Measurements from ENCODE around the gene TAF7L.
"Not testable (repeated sequence)": the region's sequence is repeated elsewhere in the genome, so short reads cannot be mapped to it uniquely, and the experiment has no call there.

The TAF7L gene, protein sequence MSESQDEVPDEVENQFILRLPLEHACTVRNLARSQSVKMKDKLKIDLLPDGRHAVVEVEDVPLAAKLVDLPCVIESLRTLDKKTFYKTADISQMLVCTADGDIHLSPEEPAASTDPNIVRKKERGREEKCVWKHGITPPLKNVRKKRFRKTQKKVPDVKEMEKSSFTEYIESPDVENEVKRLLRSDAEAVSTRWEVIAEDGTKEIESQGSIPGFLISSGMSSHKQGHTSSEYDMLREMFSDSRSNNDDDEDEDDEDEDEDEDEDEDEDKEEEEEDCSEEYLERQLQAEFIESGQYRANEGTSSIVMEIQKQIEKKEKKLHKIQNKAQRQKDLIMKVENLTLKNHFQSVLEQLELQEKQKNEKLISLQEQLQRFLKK

DNA sequence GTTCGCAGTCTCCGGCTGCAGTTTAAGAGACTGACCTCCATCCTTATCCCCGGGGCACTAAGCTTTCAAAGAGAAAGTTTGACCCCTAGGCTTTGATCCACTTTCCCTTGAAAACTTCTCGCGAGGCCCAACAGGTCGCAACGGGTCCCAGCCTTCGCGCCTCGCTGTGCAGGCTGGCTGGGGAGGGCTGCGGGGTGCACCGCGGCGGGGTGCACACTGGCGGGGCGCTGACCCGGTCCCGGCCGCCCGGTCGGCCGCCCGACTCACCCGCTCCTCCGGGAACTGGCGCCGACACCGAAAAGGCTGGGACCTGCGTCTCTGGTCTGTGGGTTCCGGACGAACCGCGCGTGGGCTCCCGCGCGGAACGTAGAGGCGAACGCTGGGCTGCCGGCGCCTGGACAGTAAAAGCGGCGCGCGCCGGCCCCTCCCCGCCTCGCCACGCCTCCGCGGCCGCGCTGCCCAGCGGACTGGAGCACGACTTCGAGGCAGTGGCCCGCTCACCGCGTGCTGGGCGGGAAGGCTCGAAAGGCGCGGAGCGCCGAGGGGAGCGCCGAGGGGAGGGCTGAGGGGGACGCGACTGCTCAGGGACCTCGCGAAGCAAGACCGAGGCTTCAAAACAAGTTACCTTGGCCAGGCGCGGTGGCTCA, at the start of gene TAF7L:
TAF7L (minus strand) TSS at position 378 of the 647 bp plus-strand sequence. CDS start 3,791 bp downstream, outside the sequence.
- Histone ChIP-seq H3K27ac (ENCODE audit: low read length) (no peak within 1 kb of the TSS), H3K36me3 (ENCODE audit: insufficient read depth, low read depth, low read length) (no peaks in the 10 kb centered on the region), H3K9ac (ENCODE audit: low read depth, low read length) (no peak within 1 kb of the TSS), H3K9me3 (ENCODE audit: insufficient read depth, low read depth, low read length) (no peaks in the 10 kb centered on the region), H3K4me1 (ENCODE audit: insufficient read depth, low read length) (no peaks in the 10 kb centered on the region), H3K27me3 (ENCODE audit: insufficient read depth, low read length) (peaks cover 13% of the 10 kb centered on the region; the same call in 1 of the 2 replicates), H3K4me3 (ENCODE audit: low read length) (no peak within 1 kb of the TSS)

DNA sequence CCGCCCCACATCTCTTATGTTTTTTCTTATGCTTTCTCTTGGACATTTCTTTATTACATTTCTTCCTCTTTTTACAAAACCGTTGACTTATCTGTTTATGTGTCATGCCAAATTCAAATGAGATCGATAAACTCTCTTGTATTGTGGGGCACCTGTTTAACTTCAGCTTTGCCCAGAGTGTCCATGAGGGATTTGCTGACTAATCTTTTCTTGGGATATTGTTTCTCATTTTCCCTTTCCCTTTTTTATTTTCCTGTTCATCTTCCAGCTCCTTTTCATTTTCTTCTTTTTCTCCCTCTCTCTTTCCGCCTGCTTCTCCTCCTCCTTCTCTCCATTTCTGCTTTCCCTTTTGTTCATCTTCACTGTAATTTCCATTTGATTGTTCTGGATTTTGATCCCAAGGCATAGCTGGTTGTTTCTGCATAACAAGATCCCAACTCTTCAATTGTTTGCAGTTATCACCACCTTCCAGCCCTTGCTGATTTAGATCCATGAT, 46.7 kb upstream of the TAF7L start:
- Histone ChIP-seq H3K9me3 (ENCODE audit: insufficient read depth, low read depth, low read length) (no peaks in the 10 kb centered on the region), H3K4me1 (ENCODE audit: insufficient read depth, low read length) (no peaks in the 10 kb centered on the region), H3K27ac (ENCODE audit: low read length) (no peak overlapping the region), H3K4me3 (ENCODE audit: low read length) (no peak overlapping the region), H3K27me3 (ENCODE audit: insufficient read depth, low read length) (no peaks in the 10 kb centered on the region), H3K9ac (ENCODE audit: low read depth, low read length) (no peak overlapping the region), H3K36me3 (ENCODE audit: insufficient read depth, low read depth, low read length) (no peaks in the 10 kb centered on the region)

DNA sequence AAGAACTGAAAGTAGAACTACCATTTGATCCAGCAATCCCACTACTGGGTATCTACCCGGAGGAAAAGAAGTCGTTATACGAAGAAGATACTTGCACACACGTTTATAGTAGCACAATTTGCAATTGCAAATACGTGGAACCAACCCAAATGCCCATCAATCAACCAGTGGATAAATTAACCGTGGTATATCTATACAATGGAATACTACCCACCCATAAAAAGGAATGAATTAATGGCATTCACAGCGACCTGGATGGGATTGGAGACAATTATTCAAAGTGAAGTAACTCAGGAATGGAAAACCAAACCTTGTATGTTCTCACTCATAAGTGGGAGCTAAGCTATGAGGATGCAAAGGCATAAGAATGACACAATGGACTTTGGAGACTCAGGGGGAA, 43.2 kb upstream of the TAF7L start:
- not testable (repeated sequence) for H3K9ac ChIP-seq (ENCODE audit: low read depth, low read length); H3K4me1 ChIP-seq (ENCODE audit: insufficient read depth, low read length); H3K27ac ChIP-seq (ENCODE audit: low read length); H3K27me3 ChIP-seq (ENCODE audit: insufficient read depth, low read length); H3K4me3 ChIP-seq (ENCODE audit: low read length); H3K36me3 ChIP-seq (ENCODE audit: insufficient read depth, low read depth, low read length); H3K9me3 ChIP-seq (ENCODE audit: insufficient read depth, low read depth, low read length)

DNA sequence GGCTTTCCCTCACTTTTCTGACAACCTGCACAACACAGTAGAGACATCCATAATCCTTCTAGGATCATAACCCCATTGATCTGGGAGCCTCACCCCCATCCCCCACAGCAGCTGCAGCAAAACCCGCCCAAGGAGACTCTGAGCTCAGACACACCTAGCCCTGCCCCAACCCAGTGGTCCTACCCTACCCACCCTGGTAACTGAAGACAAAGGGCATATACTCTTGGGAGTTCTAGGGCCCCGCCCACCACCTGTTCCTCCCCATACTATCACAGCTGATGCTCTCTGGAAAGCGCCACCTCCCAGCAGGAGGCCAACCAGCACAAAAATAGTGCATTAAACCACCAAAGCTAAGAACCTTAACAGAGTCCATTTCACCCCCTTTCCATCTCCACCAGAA, 35.5 kb upstream of the TAF7L start:
- not testable (repeated sequence) for H3K9me3 ChIP-seq (ENCODE audit: insufficient read depth, low read depth, low read length); H3K27me3 ChIP-seq (ENCODE audit: insufficient read depth, low read length); H3K4me1 ChIP-seq (ENCODE audit: insufficient read depth, low read length); H3K9ac ChIP-seq (ENCODE audit: low read depth, low read length); H3K4me3 ChIP-seq (ENCODE audit: low read length); H3K27ac ChIP-seq (ENCODE audit: low read length); H3K36me3 ChIP-seq (ENCODE audit: insufficient read depth, low read depth, low read length)

DNA sequence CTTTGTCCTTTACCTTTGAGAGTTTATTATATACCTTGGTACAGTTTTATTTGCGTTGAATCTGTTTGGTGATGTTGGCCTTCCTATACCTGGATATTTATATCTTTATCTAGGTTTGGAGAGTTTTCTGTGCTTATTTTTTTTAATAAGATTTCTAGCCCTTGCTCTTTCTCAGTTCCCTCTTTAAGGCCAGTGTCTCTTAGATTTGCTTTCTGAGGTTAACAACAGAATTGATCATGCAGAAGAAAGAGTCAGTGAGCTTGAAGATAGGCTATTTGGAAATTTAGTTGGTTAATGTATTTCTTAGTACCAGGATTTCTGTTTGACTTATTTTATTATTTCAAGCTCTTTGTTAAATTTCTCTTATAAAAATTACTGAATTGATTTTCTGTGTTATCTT, 12.7 kb upstream of the TAF7L start:
- no peak overlapping the region for H3K9ac ChIP-seq (ENCODE audit: low read depth, low read length)
- no peak overlapping the region for H3K4me3 ChIP-seq (ENCODE audit: low read length)
- H3K4me1 ChIP-seq (ENCODE audit: insufficient read depth, low read length), result no peaks in the 10 kb centered on the region
- H3K27ac ChIP-seq (ENCODE audit: low read length), result no peak overlapping the region
- no peaks in the 10 kb centered on the region for H3K36me3 ChIP-seq (ENCODE audit: insufficient read depth, low read depth, low read length)
- no peaks in the 10 kb centered on the region for H3K27me3 ChIP-seq (ENCODE audit: insufficient read depth, low read length)
- no peaks in the 10 kb centered on the region for H3K9me3 ChIP-seq (ENCODE audit: insufficient read depth, low read depth, low read length)

DNA sequence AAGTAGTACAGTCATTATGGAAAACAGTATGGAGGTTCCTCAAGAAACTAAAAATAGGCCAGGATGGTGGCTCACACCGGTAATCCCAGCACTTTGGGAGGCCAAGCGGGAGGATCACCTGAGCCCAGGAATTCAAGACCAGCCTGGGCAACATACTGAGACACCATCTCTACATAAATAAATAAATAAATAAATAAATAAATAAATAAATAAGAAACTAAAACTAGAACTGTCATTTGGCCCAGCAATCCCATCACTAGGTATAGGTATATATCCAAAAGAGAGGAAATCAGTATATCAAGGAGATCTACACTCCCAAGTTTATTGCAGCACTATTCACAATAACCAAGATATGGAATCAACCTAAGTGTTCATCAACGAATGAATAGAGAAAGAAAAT, 4.5 kb upstream of the TAF7L start:
- H3K36me3 ChIP-seq (ENCODE audit: insufficient read depth, low read depth, low read length); H3K4me3 ChIP-seq (ENCODE audit: low read length); H3K4me1 ChIP-seq (ENCODE audit: insufficient read depth, low read length): not testable (repeated sequence)

DNA sequence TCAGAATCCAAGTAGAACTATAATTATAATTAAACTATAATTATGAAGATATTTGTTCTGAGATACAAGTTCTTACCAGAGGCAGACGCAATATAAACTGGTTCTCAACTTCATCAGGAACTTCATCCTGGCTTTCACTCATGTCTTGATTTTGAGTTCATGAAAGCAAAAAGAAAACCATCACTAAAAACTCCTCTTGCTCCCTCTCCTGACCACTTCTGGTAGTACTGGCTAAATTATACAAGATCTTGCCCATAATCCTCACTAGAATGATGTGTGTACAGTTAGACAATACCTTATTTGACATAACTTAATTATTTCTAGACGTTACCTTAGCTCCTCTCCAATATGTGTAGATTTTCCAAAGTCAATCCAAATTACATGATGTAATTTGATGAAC, 3.7 kb downstream of the TAF7L start:
- no peaks in the 10 kb centered on the region for H3K9me3 ChIP-seq (ENCODE audit: insufficient read depth, low read depth, low read length)
- no peaks in the 10 kb centered on the region for H3K36me3 ChIP-seq (ENCODE audit: insufficient read depth, low read depth, low read length)
- peaks cover 13% of the 10 kb centered on the region; the same call in 1 of the 2 replicates for H3K27me3 ChIP-seq (ENCODE audit: insufficient read depth, low read length)
- no peak overlapping the region for H3K4me3 ChIP-seq (ENCODE audit: low read length)
- H3K9ac ChIP-seq (ENCODE audit: low read depth, low read length), result no peak overlapping the region
- no peak overlapping the region for H3K27ac ChIP-seq (ENCODE audit: low read length)
- H3K4me1 ChIP-seq (ENCODE audit: insufficient read depth, low read length), result no peaks in the 10 kb centered on the region

More for the DNA sequence above, 4.5 kb upstream of the TAF7L start:
- not testable (repeated sequence) for H3K9me3 ChIP-seq (ENCODE audit: insufficient read depth, low read depth, low read length); H3K9ac ChIP-seq (ENCODE audit: low read depth, low read length); H3K27ac ChIP-seq (ENCODE audit: low read length)
- peaks cover 10% of the 10 kb centered on the region; the same call in 1 of the 2 replicates for H3K27me3 ChIP-seq (ENCODE audit: insufficient read depth, low read length)

DNA sequence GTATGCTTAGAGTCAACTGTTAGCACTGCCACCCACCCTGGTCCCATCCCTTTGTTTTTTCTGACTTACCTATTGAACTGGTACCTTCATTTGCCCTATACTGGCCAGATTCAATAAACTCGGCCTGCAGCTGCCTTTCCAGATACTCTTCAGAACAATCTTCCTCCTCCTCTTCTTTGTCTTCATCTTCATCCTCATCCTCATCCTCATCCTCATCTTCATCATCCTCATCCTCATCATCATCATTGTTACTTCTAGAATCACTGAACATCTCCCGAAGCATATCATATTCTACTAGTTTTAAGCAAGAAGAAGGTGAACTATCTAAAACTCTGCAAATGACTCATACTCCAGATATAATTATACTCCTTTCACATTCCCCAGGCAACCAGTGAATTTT, 14.9 kb downstream of the TAF7L start:
- Histone ChIP-seq H3K4me1 (ENCODE audit: insufficient read depth, low read length) (no peaks in the 10 kb centered on the region), H3K36me3 (ENCODE audit: insufficient read depth, low read depth, low read length) (no peaks in the 10 kb centered on the region), H3K9me3 (ENCODE audit: insufficient read depth, low read depth, low read length) (no peaks in the 10 kb centered on the region), H3K4me3 (ENCODE audit: low read length) (no peak overlapping the region), H3K9ac (ENCODE audit: low read depth, low read length) (no peak overlapping the region), H3K27me3 (ENCODE audit: insufficient read depth, low read length) (no peaks in the 10 kb centered on the region), H3K27ac (ENCODE audit: low read length) (no peak overlapping the region)

DNA sequence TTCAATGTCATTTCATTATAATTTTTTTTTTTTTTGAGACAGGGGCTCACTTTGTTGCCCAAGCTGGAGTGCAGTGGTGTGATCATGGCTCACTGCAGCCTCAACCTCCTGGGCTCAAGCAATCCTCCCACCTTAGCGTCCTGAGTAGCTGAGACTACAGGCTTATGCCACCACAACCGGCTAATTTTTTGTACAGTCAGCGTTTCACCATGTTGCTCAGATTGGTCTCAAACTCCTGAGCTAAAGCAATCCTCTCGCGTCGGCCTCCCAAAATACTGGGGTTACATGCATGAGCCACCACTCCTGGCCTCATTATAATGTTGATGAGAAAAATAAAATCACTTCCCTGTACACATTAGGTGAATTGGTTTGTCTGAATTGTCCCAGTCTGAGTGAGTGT, 16.9 kb downstream of the TAF7L start:
- Histone ChIP-seq H3K9me3 (ENCODE audit: insufficient read depth, low read depth, low read length) (no peaks in the 10 kb centered on the region), H3K27ac (ENCODE audit: low read length) (no peak overlapping the region), H3K27me3 (ENCODE audit: insufficient read depth, low read length) (no peaks in the 10 kb centered on the region), H3K36me3 (ENCODE audit: insufficient read depth, low read depth, low read length) (no peaks in the 10 kb centered on the region), H3K4me1 (ENCODE audit: insufficient read depth, low read length) (no peaks in the 10 kb centered on the region), H3K4me3 (ENCODE audit: low read length) (no peak overlapping the region), H3K9ac (ENCODE audit: low read depth, low read length) (no peak overlapping the region)

DNA sequence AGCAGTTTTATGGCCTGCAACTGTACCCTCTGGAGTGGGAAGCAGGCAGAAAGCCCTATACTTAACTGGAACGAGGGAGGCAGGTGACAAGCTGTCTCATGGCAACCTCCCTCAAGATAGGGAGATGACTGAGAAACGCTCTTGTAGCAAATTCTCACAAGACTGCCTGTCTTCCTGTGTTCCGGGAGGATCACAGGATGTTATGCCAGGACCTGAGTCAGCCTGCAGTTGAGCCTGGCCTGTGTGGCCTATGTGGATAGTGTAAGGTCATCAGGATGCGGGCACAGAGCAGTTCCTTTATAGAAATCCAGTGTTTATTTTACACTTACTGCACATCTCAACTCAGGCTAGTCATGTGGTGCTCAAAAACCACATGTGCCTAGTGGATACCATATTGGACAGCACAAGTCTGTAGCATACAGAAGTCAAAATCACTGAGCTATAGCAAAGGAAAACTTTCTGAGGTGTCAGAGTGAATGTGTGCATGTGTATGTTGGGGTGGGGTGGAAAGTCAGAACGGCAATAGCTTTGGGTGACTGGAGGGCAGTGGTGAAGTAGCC, 25.2 kb downstream of the TAF7L start:
- Histone ChIP-seq H3K4me3 (ENCODE audit: low read length) (no peak overlapping the region), H3K27me3 (ENCODE audit: insufficient read depth, low read length) (no peaks in the 10 kb centered on the region), H3K4me1 (ENCODE audit: insufficient read depth, low read length) (no peaks in the 10 kb centered on the region), H3K36me3 (ENCODE audit: insufficient read depth, low read depth, low read length) (no peaks in the 10 kb centered on the region), H3K9me3 (ENCODE audit: insufficient read depth, low read depth, low read length) (no peaks in the 10 kb centered on the region), H3K9ac (ENCODE audit: low read depth, low read length) (no peak overlapping the region), H3K27ac (ENCODE audit: low read length) (no peak overlapping the region)

DNA sequence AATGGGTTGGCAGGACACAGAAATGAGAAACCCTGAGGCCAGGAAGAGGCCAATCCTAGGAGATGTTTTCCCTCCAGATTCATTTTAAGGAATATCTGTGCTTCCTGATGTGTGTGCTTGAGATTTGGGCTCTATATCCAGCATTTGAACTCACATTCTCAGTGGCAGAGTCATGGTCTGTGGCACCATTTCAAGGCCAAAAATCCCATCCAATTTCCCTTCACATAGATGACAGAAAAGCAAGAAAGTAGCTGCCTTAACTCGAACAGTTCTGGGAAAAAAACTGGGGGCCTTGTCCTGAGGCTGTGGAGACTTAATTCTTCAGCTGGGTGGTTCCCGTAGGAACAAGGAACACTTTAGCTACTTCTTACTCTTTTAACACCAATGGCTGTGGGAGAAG, 27.4 kb downstream of the TAF7L start:
- Histone ChIP-seq H3K36me3 (ENCODE audit: insufficient read depth, low read depth, low read length) (no peaks in the 10 kb centered on the region), H3K27me3 (ENCODE audit: insufficient read depth, low read length) (no peaks in the 10 kb centered on the region), H3K27ac (ENCODE audit: low read length) (no peak overlapping the region), H3K4me3 (ENCODE audit: low read length) (no peak overlapping the region), H3K9me3 (ENCODE audit: insufficient read depth, low read depth, low read length) (no peaks in the 10 kb centered on the region), H3K9ac (ENCODE audit: low read depth, low read length) (no peak overlapping the region), H3K4me1 (ENCODE audit: insufficient read depth, low read length) (no peaks in the 10 kb centered on the region)

DNA sequence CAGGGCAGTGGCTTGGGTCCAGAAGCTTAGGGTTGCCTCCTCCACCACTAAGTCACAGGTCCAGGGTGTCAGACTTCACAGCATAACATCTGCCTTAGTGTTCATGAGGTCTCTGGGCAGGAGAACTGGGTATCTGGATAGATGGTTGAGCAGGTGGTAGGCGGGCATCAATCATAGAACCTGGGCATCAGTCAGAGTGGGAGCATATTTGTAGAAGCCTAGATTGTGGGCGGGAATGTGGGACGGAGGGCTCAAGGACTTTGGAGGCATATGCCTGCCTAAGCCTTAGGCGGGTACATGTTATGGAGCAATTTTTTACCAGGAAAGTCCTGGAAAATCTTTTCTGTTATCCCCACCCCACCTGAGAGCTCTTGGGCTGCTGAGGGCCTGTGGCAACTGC, 28.5 kb downstream of the TAF7L start:
- Histone ChIP-seq H3K27ac (ENCODE audit: low read length) (no peak overlapping the region), H3K4me3 (ENCODE audit: low read length) (no peak overlapping the region), H3K36me3 (ENCODE audit: insufficient read depth, low read depth, low read length) (no peaks in the 10 kb centered on the region), H3K4me1 (ENCODE audit: insufficient read depth, low read length) (no peaks in the 10 kb centered on the region), H3K9ac (ENCODE audit: low read depth, low read length) (no peak overlapping the region), H3K27me3 (ENCODE audit: insufficient read depth, low read length) (no peaks in the 10 kb centered on the region), H3K9me3 (ENCODE audit: insufficient read depth, low read depth, low read length) (no peaks in the 10 kb centered on the region)

All from iPS-20b (cell line).